ENCODE results near the gene ADGRF4.
A peak's percentile ranks its signal among the peaks of the same experiment; 100 is the strongest.

ADGRF4 gene, protein sequence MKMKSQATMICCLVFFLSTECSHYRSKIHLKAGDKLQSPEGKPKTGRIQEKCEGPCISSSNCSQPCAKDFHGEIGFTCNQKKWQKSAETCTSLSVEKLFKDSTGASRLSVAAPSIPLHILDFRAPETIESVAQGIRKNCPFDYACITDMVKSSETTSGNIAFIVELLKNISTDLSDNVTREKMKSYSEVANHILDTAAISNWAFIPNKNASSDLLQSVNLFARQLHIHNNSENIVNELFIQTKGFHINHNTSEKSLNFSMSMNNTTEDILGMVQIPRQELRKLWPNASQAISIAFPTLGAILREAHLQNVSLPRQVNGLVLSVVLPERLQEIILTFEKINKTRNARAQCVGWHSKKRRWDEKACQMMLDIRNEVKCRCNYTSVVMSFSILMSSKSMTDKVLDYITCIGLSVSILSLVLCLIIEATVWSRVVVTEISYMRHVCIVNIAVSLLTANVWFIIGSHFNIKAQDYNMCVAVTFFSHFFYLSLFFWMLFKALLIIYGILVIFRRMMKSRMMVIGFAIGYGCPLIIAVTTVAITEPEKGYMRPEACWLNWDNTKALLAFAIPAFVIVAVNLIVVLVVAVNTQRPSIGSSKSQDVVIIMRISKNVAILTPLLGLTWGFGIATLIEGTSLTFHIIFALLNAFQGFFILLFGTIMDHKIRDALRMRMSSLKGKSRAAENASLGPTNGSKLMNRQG

DNA sequence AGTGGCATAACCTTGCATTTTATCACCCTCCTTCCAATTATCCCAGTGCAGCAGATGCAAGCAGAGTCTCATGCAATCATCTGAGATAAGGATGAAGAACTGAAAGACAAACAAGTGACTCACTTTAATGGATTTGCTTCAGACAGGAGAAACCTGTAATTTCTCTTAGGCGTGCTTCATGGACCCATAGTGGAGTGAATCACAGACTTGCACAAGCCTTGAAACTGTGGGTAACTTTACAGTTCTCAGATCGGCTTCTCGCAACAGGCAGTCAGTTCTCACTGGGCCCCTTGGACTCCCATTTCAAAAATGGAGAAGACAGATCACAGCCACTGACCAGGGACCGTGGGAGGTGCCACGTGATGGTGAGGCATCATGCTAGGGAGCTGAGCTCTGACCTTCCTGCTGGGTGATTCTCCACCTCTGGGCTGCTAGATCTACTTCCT lies at the start of gene ADGRF4:
TSS of gene ADGRF4 (plus strand) at position 239 of the 446 bp plus-strand sequence. CDS start 8,666 bp downstream, outside the sequence.
- DNase-seq = no peak

DNA sequence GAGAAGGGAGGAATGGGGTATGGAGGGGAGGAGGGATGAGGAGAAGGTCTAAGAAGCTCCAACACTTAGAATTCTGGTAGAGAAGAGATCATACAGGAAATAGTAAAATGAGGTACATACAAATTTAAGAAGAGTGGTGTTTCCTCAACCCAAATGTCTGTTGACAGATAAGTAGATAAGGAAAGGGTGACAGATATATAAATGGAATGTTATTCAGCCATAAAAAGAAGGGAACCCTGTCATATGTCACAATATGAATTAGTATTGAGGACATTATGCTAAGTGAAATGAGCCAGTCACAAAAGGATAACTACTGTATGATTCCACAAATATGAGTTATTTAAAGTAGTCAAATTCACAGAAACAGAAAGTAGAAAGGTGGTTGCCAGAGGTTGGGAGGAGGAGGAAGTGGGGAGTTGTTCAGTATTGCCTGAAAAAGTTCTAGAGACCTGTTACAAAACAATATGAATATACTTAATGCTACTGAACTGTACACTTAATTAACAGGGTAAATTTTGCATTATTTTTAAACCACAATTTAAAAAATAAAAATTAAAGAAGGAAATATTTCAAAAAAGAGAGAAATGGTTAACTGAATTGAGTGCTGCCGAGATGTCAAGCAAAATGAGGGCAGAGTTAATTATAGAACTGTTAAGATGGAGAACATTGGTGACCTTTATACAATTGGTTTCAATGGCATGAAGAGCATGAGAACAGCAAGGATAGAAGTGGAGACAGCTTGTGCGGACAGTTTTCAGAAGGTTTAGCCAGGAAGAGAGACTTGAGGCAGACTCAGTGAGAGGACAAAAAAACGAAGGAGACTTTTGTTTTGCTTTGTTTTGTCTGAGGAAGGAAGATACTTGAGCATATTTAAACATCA lies 47.6 kb upstream of the ADGRF4 start:
- CTCF ChIA-PET = interaction anchor here (0.6 to 1.7 kb wide), 2 partner anchors 19 to 53 kb away, joined by 3 to 5 read pairs; no protein-coding TSS in a partner anchor
- Mint-ChIP-seq H3K4me3 (no peak overlapping the region), H3K27ac (no peak overlapping the region), H3K36me3 (no peaks in the 10 kb centered on the region), H3K27me3 (no peaks in the 10 kb centered on the region), H3K4me1 (peaks cover under 1% of the 10 kb centered on the region), H3K9me3 (no peaks in the 10 kb centered on the region)
- DNase-seq = no peak

More for the DNA sequence above, at the start of gene ADGRF4:
- CTCF ChIA-PET = no interaction called here
- Mint-ChIP-seq H3K27me3 (peaks cover 4% of the 10 kb centered on the region), H3K4me3 (no peak within 1 kb of the TSS), H3K27ac (no peak within 1 kb of the TSS), H3K9me3 (peaks cover 1% of the 10 kb centered on the region), H3K4me1 (peaks cover 13% of the 10 kb centered on the region), H3K36me3 (no peaks in the 10 kb centered on the region)

DNA sequence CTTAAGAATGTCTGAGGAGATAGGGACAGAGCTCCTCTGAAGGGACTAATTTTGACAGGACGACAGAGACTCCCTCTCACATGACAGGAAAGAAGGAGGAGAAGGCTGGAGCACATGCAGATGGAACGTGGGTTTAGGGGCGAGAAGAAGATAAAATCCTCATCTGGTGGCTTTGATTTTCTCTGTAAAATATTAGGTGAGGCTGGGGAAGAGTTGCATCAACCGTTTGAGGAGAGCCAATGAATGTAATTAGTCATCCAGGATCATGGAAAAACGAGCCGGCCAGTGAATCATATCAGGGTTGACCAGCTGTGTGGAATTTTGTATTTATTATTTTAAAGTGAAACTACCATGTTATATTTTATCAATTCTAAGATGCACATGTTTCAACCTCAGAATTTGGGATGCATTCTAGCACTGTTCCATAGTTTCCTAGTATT lies 46.9 kb upstream of the ADGRF4 start:
- Mint-ChIP-seq H3K36me3 (no peaks in the 10 kb centered on the region), H3K27ac (no peak overlapping the region), H3K4me1 (peaks cover 8% of the 10 kb centered on the region), H3K4me3 (no peak overlapping the region), H3K27me3 (peaks cover 4% of the 10 kb centered on the region), H3K9me3 (no peaks in the 10 kb centered on the region)
- no peak for DNase-seq
- CTCF ChIA-PET = interaction anchor here (1.7 kb wide), 1 partner anchor 20 kb away, joined by 5 read pairs; no protein-coding TSS in a partner anchor

DNA sequence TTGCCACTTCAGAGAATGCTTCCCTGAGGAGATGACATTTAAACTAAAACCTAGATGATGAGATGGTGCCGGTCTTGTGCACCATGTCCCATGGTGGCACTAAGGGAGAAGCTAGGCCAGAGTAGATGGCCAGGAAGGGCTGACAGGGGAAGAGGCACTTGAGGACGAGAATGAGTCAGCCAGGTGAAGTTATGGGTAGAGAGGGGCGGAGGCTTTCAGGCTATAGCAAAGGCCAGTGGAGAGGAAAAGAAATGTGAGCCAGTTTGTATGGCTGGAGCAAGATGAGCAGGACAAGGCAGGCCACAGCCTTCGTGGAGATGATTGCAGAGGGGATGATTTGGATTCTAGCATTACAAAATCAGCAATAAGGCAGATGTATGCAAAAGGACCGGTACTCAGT lies 44.7 kb upstream of the ADGRF4 start:
- Mint-ChIP-seq H3K27me3 (peaks cover 4% of the 10 kb centered on the region), H3K4me3 (no peak overlapping the region), H3K4me1 (peaks cover 11% of the 10 kb centered on the region), H3K9me3 (no peaks in the 10 kb centered on the region), H3K27ac (no peak overlapping the region), H3K36me3 (no peaks in the 10 kb centered on the region)
- no peak for DNase-seq
- CTCF ChIA-PET = no interaction called here

DNA sequence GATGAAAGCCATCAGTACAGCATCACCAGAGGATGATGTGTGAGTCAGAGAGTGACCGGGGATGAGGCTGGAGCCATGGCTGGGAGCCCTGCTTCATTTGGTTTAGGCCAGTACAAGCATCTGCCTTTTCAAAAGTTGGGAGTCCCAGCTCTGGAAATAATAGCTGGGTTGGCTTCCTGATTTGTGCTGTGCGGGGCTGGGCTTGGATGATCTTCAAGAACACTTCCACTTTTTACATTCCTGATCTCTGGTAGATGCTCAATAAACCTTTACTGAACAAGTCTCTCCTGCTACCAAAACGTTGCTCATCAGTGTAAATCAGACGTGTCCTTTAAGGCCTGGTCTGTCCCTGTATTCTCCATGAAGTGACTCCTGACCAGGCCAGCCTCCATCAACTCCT lies 44.1 kb upstream of the ADGRF4 start:
- H3K36me3 Mint-ChIP-seq = no peaks in the 10 kb centered on the region
- H3K4me1 Mint-ChIP-seq = peaks cover 11% of the 10 kb centered on the region
- no peak overlapping the region for H3K4me3 Mint-ChIP-seq
- CTCF ChIA-PET = no interaction called here
- peaks cover 4% of the 10 kb centered on the region for H3K27me3 Mint-ChIP-seq
- no peak overlapping the region for H3K27ac Mint-ChIP-seq
- H3K9me3 Mint-ChIP-seq = no peaks in the 10 kb centered on the region
- DNase-seq = no peak

DNA sequence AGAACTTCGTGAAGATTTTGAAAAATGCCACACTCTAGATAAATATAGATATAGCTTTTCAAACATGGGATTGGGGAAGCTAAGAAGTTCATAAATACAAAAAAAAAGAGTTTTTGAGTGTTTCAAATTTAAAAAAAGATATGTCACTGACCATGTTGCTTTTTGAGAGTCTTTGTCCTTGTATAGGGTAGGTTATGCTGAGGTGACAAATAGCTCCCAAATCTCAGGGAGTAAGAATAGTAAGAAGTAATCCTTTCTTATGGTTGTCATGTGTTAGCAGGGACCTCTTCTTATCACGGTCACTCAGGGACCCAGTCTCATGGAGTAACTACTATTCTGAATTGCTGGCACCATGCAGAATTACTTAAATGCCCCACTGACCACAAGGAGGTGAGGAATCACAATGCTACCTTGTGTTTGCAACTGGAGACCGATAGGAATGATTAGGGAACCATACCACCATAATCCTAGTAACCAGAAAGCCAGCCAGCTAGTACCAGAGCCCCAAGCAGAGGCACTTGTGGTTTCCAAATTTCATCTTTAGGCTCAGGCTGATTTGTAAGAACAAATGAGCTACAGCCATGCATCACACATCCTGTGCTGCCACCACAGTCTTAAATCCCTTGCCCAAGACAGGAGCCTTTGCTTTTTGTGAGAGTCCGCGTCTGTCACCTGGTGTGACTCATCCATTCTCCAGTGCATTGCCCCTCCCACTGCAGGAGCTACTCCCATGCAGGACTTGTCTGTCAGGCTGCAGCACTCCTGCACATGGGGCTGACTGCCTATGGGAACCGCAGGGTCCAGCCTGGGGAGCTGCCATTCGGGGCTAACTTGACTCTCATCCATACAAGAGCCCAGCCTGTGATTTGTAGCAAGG lies 42.4 kb upstream of the ADGRF4 start:
- H3K4me1 Mint-ChIP-seq = peaks cover 11% of the 10 kb centered on the region
- no peaks in the 10 kb centered on the region for H3K36me3 Mint-ChIP-seq
- no peak overlapping the region for H3K27ac Mint-ChIP-seq
- peaks cover 9% of the 10 kb centered on the region for H3K27me3 Mint-ChIP-seq
- peak; percentile 58 for DNase-seq
- H3K9me3 Mint-ChIP-seq = no peaks in the 10 kb centered on the region
- CTCF ChIA-PET = interaction anchor here (0.6 to 1.2 kb wide), 3 partner anchors 25 to 1769 kb away, joined by 3 to 5 read pairs (median 3); no protein-coding TSS in a partner anchor
- no peak overlapping the region for H3K4me3 Mint-ChIP-seq

DNA sequence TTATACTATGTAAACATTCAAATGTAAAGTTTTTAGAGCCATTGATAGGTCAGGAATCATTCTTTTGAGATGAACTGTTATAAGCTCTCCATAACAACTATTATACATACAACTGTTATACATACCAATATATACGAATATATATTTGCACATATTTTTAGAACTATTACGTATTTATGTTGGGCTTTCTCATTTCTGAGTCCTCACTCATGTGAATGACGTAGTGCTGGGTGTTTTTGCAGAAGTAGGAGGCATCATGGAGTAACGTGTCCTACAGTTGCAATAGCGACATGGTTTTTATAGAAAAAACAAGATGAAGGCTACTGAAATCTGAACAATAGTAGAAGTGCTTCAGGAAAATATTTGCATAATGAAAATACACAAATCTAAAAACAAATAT lies 36.4 kb upstream of the ADGRF4 start:
- Mint-ChIP-seq H3K27me3 (peaks cover 14% of the 10 kb centered on the region), H3K36me3 (no peaks in the 10 kb centered on the region), H3K4me3 (no peak overlapping the region), H3K9me3 (no peaks in the 10 kb centered on the region), H3K4me1 (peaks cover 2% of the 10 kb centered on the region), H3K27ac (no peak overlapping the region)
- DNase-seq = no peak
- CTCF ChIA-PET = no interaction called here

DNA sequence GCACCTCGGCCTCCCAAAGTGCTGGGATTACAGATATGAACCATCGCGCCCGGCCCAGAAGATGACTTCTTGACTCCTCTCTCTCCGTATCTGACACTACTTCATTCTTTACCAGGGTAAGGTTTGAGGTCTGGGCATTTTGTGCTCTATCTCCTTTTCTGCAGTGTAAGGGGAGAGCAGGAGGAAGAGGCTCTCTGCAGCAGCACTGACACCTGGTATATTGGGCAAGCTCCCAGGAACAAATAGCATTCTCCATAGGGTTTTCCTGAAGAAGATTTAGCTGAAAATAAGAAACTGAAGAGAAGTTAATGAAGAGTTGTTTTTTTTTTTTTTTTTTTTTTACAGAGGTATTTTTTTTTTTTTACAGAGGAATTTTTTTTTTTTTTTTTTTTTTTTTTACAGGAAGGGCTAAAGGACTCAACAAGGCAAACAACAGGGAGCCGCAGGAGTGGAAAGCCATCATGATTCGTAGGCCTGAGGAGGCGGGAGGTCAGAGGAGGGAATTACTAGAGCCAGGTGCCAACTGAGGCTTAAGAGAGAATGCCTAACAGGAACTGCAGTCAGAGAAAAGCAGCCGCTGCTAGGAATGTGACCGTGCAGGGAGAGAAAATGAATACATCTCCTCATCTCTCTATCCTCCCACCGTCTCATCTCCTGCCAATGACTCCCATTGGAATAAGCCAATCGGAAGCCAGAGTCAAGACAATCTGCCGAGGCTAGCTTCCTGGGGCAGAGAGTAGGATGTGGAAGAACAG lies 34.7 kb upstream of the ADGRF4 start:
- DNase-seq = no peak
- Mint-ChIP-seq H3K4me1 (no peaks in the 10 kb centered on the region), H3K27ac (no peak overlapping the region), H3K36me3 (no peaks in the 10 kb centered on the region), H3K9me3 (no peaks in the 10 kb centered on the region), H3K27me3 (peaks cover 19% of the 10 kb centered on the region), H3K4me3 (no peak overlapping the region)
- CTCF ChIA-PET = no interaction called here

DNA sequence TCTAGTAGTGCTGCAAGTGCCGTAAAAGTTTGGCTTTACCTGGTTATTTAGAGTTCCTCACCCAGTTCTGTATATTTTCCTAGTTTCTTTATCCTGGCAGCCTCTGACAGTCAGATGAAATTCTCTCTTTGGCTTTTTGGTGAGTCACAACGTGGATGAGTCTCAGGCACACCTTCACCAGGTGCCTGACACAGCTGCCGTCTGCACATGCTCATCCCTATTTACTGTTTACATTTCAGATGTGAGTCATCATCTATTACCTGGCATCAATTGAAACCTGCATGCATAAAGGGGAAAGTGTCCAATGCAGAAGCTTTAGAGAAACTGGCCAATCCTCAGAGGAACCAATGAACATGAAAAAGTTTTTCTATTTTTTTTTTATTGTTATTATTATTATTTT lies 33.3 kb upstream of the ADGRF4 start:
- H3K36me3 Mint-ChIP-seq = no peaks in the 10 kb centered on the region
- no peaks in the 10 kb centered on the region for H3K4me1 Mint-ChIP-seq
- H3K9me3 Mint-ChIP-seq = no peaks in the 10 kb centered on the region
- CTCF ChIA-PET = no interaction called here
- H3K4me3 Mint-ChIP-seq = no peak overlapping the region
- no peak for DNase-seq
- H3K27me3 Mint-ChIP-seq = peaks cover 20% of the 10 kb centered on the region
- H3K27ac Mint-ChIP-seq = no peak overlapping the region

DNA sequence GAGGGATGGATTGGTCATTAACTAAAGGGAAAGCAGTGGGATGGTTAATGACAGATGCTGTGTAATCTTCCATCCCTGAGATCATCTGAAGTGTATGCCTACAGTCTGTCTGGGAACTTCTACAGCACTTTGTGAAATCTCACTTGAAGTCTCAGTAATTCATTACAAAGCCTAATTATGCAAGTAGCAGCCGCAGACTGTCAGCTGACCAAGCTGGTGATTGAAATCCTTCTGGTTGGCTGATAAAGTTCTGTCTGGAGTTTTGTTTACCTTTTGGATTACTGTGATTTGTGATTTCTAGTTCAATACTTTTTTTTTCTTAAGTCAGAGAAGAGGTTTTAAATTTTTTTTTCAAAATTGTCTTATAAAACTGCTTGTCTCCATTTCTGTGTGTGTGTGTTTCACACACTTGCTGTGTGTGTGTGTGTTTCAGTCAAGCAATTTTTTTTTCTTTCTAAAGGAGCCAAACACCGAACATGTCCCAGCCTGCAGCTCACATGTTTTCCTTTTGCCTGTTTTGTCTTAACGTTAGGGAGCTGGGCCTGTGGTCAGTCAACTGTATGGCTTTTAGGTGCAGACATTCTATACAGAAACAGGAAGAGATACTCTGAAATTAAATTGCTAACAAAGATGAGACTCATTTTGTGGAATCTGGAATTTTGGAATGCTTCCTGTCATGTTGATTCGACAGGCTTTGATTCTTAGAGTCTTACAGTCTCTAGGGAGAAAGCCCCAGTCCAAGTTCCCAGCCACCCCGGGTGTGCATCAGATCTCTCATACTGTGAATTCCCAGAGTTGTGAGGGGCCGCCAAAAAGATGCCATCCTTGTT lies 28.5 kb upstream of the ADGRF4 start:
- Mint-ChIP-seq H3K36me3 (no peaks in the 10 kb centered on the region), H3K27me3 (peaks cover 13% of the 10 kb centered on the region), H3K4me1 (no peaks in the 10 kb centered on the region), H3K27ac (no peak overlapping the region), H3K9me3 (no peaks in the 10 kb centered on the region), H3K4me3 (no peak overlapping the region)
- CTCF ChIA-PET = no interaction called here
- DNase-seq = no peak

DNA sequence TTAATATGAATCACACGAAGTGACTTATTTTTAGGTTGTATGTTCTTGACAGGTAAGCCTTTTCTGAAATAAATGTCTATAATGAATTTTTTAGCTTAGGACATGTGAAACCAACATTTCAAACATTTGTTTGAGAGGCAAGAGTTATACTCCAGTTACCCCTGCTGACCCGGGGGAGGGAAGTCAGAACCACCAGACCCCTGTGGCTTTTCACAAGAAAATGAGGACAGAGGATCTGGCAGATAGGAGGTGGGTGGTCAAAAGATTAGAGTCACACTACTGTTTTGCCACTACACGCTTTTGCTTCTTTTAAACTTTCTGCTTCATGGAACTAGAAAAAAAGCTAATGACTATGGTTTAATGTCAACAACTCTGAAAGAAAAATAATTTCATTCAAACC lies 27.5 kb upstream of the ADGRF4 start:
- no peaks in the 10 kb centered on the region for H3K36me3 Mint-ChIP-seq
- H3K27me3 Mint-ChIP-seq = peaks cover 13% of the 10 kb centered on the region
- no peaks in the 10 kb centered on the region for H3K4me1 Mint-ChIP-seq
- CTCF ChIA-PET = no interaction called here
- H3K4me3 Mint-ChIP-seq = no peak overlapping the region
- DNase-seq = no peak
- no peak overlapping the region for H3K27ac Mint-ChIP-seq
- H3K9me3 Mint-ChIP-seq = no peaks in the 10 kb centered on the region

DNA sequence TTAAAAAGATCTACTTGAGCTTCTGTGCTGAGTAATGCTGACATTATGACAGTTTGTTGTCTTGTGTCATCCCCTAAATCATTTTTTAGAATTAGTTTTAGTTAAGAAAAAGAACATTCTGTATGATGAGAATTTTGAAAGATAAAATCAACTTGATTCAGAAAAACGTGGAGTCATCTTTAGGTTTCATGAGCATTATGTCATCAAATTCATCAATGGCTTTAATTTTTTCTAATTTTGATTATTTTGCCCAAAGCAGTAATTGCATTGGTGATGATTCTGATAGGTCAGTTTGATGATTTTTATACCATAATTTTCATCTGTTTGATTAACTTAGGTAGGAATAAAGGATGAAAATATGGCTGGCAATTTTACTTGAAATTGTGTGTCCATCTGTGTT lies 26.6 kb upstream of the ADGRF4 start:
- DNase-seq = no peak
- H3K9me3 Mint-ChIP-seq = no peaks in the 10 kb centered on the region
- no peak overlapping the region for H3K4me3 Mint-ChIP-seq
- no peaks in the 10 kb centered on the region for H3K4me1 Mint-ChIP-seq
- H3K27ac Mint-ChIP-seq = no peak overlapping the region
- no peaks in the 10 kb centered on the region for H3K36me3 Mint-ChIP-seq
- CTCF ChIA-PET = no interaction called here
- H3K27me3 Mint-ChIP-seq = peaks cover 13% of the 10 kb centered on the region

All from activated naive CD4-positive, alpha-beta T cell treated with anti-CD3 and anti-CD28 coated beads, Interleukin-2, amount 10 ng/mL, durations not matched to agents 7 days and 5 days (primary cell).